Ovary (tissue), 3 donors: ENCODE data around the gene NUDCD3.

Experiments
- POLR2A ChIP-seq: fragments of 450-650 bp; IDR thresholded peaks from one replicate; pipeline ENCODE4 v1.6.1; 2017; ENCODE audit warnings: antibody characterized with exemption, mild to moderate bottlenecking, moderate library complexity
- TF ChIP-seq, protein P1 (sequence below), 3 donors: fragments of 450-650 bp in 2 of 3; fragments of 200-600 bp in 1 of 3; IDR thresholded peaks; one replicate each; pipeline versions ENCODE4 v1.5.1 to v1.8.0; 2016 to 2022; ENCODE audit warnings: antibody characterized with exemption in 3 of 3, mild to moderate bottlenecking in 1 of 3
- donor health status: DM: no; HTN: no; CAD: no.

DNA sequence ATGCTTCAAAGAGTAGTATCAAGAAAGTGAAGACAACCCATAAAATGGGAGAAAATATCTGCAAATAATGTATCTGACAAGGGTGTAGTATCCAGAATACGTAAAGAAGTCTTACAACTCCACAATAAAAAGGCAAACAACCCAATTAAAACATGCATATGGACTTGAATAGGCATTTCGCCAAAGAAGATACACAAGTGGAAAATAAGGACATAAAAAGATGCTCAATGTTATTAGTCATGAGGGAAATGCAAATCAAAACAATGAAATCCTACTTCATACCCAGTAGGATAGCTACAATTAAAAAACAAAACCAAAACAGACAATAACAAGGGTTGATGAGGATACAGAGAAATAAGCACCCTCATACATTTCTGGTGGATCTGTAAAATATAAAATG is 79.2 kb downstream of the NUDCD3 start:
- TF ChIP-seq, protein P1, sequence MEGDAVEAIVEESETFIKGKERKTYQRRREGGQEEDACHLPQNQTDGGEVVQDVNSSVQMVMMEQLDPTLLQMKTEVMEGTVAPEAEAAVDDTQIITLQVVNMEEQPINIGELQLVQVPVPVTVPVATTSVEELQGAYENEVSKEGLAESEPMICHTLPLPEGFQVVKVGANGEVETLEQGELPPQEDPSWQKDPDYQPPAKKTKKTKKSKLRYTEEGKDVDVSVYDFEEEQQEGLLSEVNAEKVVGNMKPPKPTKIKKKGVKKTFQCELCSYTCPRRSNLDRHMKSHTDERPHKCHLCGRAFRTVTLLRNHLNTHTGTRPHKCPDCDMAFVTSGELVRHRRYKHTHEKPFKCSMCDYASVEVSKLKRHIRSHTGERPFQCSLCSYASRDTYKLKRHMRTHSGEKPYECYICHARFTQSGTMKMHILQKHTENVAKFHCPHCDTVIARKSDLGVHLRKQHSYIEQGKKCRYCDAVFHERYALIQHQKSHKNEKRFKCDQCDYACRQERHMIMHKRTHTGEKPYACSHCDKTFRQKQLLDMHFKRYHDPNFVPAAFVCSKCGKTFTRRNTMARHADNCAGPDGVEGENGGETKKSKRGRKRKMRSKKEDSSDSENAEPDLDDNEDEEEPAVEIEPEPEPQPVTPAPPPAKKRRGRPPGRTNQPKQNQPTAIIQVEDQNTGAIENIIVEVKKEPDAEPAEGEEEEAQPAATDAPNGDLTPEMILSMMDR (IDR thresholded peaks at IDR 0.05): no peak
- TF ChIP-seq POLR2A: no peak
